Keratinocyte (primary cell): Measurements from ENCODE around the gene CPLX3.

Experiments
- EZH2 ChIP-seq: IDR thresholded peaks from one replicate; pipeline ENCODE4 v1.6.1; 2012; ENCODE audit warnings: inconsistent platforms, mild to moderate bottlenecking, low read length, moderate library complexity
- TF ChIP-seq, protein P1 (sequence below), 3 experiments: IDR thresholded peaks in 1 of 3; conservative IDR thresholded peaks in 1 of 3; optimal IDR thresholded peaks in 1 of 3; 2 replicates in 2 of 3; 3 replicates in 1 of 3; pipeline versions ENCODE3 to v1.5.1; 2011; ENCODE audit warnings: low read length in 3 of 3, mild to moderate bottlenecking in 3 of 3, moderate library complexity in 2 of 3, control low read depth in 1 of 3, inconsistent platforms in 1 of 3; ENCODE audit not compliant: insufficient read depth in 2 of 3; ENCODE audit errors: extremely low read depth in 1 of 3

- TF ChIP-seq, protein P1, sequence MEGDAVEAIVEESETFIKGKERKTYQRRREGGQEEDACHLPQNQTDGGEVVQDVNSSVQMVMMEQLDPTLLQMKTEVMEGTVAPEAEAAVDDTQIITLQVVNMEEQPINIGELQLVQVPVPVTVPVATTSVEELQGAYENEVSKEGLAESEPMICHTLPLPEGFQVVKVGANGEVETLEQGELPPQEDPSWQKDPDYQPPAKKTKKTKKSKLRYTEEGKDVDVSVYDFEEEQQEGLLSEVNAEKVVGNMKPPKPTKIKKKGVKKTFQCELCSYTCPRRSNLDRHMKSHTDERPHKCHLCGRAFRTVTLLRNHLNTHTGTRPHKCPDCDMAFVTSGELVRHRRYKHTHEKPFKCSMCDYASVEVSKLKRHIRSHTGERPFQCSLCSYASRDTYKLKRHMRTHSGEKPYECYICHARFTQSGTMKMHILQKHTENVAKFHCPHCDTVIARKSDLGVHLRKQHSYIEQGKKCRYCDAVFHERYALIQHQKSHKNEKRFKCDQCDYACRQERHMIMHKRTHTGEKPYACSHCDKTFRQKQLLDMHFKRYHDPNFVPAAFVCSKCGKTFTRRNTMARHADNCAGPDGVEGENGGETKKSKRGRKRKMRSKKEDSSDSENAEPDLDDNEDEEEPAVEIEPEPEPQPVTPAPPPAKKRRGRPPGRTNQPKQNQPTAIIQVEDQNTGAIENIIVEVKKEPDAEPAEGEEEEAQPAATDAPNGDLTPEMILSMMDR (optimal IDR thresholded peaks at IDR 0.05 in 1 of 3, IDR thresholded peaks at IDR 0.05 in 1 of 3, conservative IDR thresholded peaks at IDR 0.05 in 1 of 3; ENCODE audit: extremely low read depth in 1 of 3, insufficient read depth in 2 of 3, low read length in 3 of 3) = no peak
- TF ChIP-seq EZH2 = no peak
Observed at GRCh38 chr15:74789171-74789631, 37.2 kb upstream of the CPLX3 start.
